H1 (cell line): ENCODE data around the gene PRKCD. TPM values are rescaled to one million over a fixed set of nuclear protein-coding genes. Genes with fewer than 3 reads are reported as not detected.
A peak's percentile ranks its signal among the peaks of the same experiment; 100 is the strongest.

ENCODE experiments used
- CTCF ChIA-PET: fragments of 300-600 bp; sonication (Branson Sonifier 250); formaldehyde crosslinking; loops from one replicate; lab custom pipeline; 2021; ENCODE audit not compliant: partially characterized antibody; lab: Charles Lee
- POLR2A ChIA-PET: fragments of 300-600 bp; sonication (Branson Sonifier 250); formaldehyde crosslinking; loops from one replicate; lab custom pipeline; 2021; ENCODE audit warnings: inconsistent platforms; ENCODE audit not compliant: partially characterized antibody; lab: Charles Lee
- DNase-seq, 2 experiments: peaks; one replicate each; pipeline versions ENCODE4 v3.0.0 to v3.0.0-alpha.2; 2010 to 2022; ENCODE audit warnings: low spot score in 2 of 2, low read depth in 1 of 2, mixed read lengths in 1 of 2
- FAIRE-seq: peaks from 2 replicates; lab custom pipeline; 2011; peaks lifted over from hg19 to GRCh38; lab: Jason Lieb, UNC
- H2AFZ ChIP-seq: 2 replicates; pipeline ENCODE4 v1.8.1; 2012; ENCODE audit warnings: low read length, inconsistent platforms
- H2AK5ac ChIP-seq: 2 replicates; pipeline ENCODE4 v1.6.1; 2013; ENCODE audit warnings: low read depth, low read length
- H2BK120ac ChIP-seq: replicated peaks from 2 replicates; pipeline ENCODE3; 2013; ENCODE audit warnings: low read depth, low read length, inconsistent platforms
- H2BK12ac ChIP-seq: 2 replicates; pipeline ENCODE4 v1.6.1; 2013; ENCODE audit warnings: low read depth, low read length
- H2BK15ac ChIP-seq: 2 replicates; pipeline ENCODE4 v1.6.1; 2013; ENCODE audit warnings: low read length
- H2BK20ac ChIP-seq: 2 replicates; pipeline ENCODE4 v1.6.1; 2013; ENCODE audit warnings: low read length
- H2BK5ac ChIP-seq: 2 replicates; pipeline ENCODE4 v1.6.1; 2013; ENCODE audit warnings: low read depth, low read length
- H3K14ac ChIP-seq: 2 replicates; pipeline ENCODE4 v1.6.1; 2013; ENCODE audit warnings: inconsistent platforms; ENCODE audit not compliant: insufficient read length
- H3K18ac ChIP-seq: 2 replicates; pipeline ENCODE4 v1.6.1; 2013; ENCODE audit warnings: low read length; ENCODE audit errors: extremely low read depth
- H3K23ac ChIP-seq: 2 replicates; pipeline ENCODE4 v1.6.1; 2013; ENCODE audit warnings: inconsistent platforms; ENCODE audit not compliant: insufficient read length
- H3K23me2 ChIP-seq: 2 replicates; pipeline ENCODE4 v1.6.1; 2013; ENCODE audit warnings: low read depth, low read length
- H3K27ac ChIP-seq: 2 replicates; pipeline ENCODE4 v1.6.1; 2011; ENCODE audit warnings: low read depth, low read length, inconsistent platforms
- H3K27me3 ChIP-seq, 4 experiments: replicated peaks in 1 of 4; 1 replicate in 1 of 4; 2 replicates in 3 of 4; pipeline versions ENCODE4 v1.6.1 to v1.8.1; 2011 to 2013; ENCODE audit warnings: low read length in 3 of 4, mild to moderate bottlenecking in 3 of 4, inconsistent platforms in 2 of 4, mixed read lengths in 2 of 4, moderate library complexity in 1 of 4; ENCODE audit not compliant: control insufficient read depth in 3 of 4, insufficient read depth in 3 of 4; ENCODE audit errors: extremely low read depth in 1 of 4
- H3K36me3 ChIP-seq, 4 experiments: 2 replicates each; pipeline versions ENCODE4 v1.6.1 to v1.8.1; 2011 to 2013; ENCODE audit warnings: mild to moderate bottlenecking in 4 of 4, low read length in 3 of 4, moderate library complexity in 2 of 4, control low read depth in 1 of 4, inconsistent platforms in 1 of 4; ENCODE audit not compliant: insufficient read depth in 4 of 4, control insufficient read depth in 2 of 4
- H3K4ac ChIP-seq: replicated peaks from 2 replicates; pipeline ENCODE3; 2013; ENCODE audit warnings: low read length, low read depth, mixed read lengths, inconsistent platforms; ENCODE audit not compliant: insufficient read length
- H3K4me1 ChIP-seq, 4 experiments: replicated peaks in 1 of 4; 1 replicate in 1 of 4; 2 replicates in 3 of 4; pipeline versions ENCODE4 v1.6.1 to v1.8.1; 2011 to 2013; ENCODE audit warnings: low read length in 3 of 4, inconsistent platforms in 2 of 4, mixed read lengths in 1 of 4; ENCODE audit not compliant: insufficient read depth in 4 of 4, control insufficient read depth in 3 of 4
- H3K4me2 ChIP-seq, 2 experiments: 2 replicates each; pipeline versions ENCODE4 v1.6.1 to v1.8.1; 2011 to 2013; ENCODE audit warnings: low read depth in 2 of 2, low read length in 2 of 2, control low read depth in 1 of 2, inconsistent platforms in 1 of 2, mild to moderate bottlenecking in 1 of 2; ENCODE audit not compliant: insufficient read depth in 1 of 2
- H3K4me3 ChIP-seq, 4 experiments: fragments of 200-600, 300-600 bp in 1 of 4; sonication (generic), shearing (Covaris generic), sonication (Bioruptor Twin) in 1 of 4; 2 replicates each; pipeline versions ENCODE4 v1.5.1 to v1.8.1; 2011 to 2016; ENCODE audit warnings: low read length in 4 of 4, low read depth in 3 of 4, control low read depth in 2 of 4, inconsistent platforms in 2 of 4, mild to moderate bottlenecking in 2 of 4, mixed read lengths in 1 of 4, moderate library complexity in 1 of 4; ENCODE audit not compliant: insufficient read depth in 2 of 4; ENCODE audit errors: extremely low read depth in 1 of 4
- H3K56ac ChIP-seq: replicated peaks from 2 replicates; pipeline ENCODE3; 2013; ENCODE audit warnings: low read depth, mild to moderate bottlenecking, mixed read lengths, low read length, inconsistent platforms; ENCODE audit not compliant: insufficient read length
- H3K79me1 ChIP-seq: 2 replicates; pipeline ENCODE4 v1.6.1; 2013; ENCODE audit warnings: low read depth, low read length, control low read depth
- H3K79me2 ChIP-seq, 2 experiments: 2 replicates each; pipeline versions ENCODE4 v1.6.1 to v1.8.1; 2012 to 2013; ENCODE audit warnings: low read length in 2 of 2, mild to moderate bottlenecking in 2 of 2, inconsistent platforms in 1 of 2; ENCODE audit not compliant: insufficient read depth in 2 of 2, control insufficient read depth in 1 of 2
- H3K9ac ChIP-seq, 4 experiments: replicated peaks in 1 of 4; 1 replicate in 1 of 4; 2 replicates in 3 of 4; pipeline versions ENCODE4 v1.6.1 to v1.8.1; 2011 to 2013; ENCODE audit warnings: low read depth in 3 of 4, low read length in 3 of 4, control low read depth in 2 of 4, mild to moderate bottlenecking in 2 of 4, moderate library complexity in 2 of 4, inconsistent platforms in 1 of 4; ENCODE audit errors: extremely low read depth in 1 of 4
- H3K9me3 ChIP-seq, 2 experiments: 2 replicates each; pipeline versions ENCODE4 v1.6.1 to v1.8.1; 2012 to 2013; ENCODE audit warnings: mild to moderate bottlenecking in 2 of 2, moderate library complexity in 2 of 2, control low read depth in 1 of 2, inconsistent platforms in 1 of 2, low read depth in 1 of 2, low read length in 1 of 2, mixed read lengths in 1 of 2; ENCODE audit not compliant: insufficient read depth in 2 of 2
- H4K20me1 ChIP-seq, 2 experiments: replicated peaks in 1 of 2; 2 replicates each; pipeline versions ENCODE3 to v1.8.1; 2011 to 2013; ENCODE audit warnings: inconsistent platforms in 2 of 2, low read length in 2 of 2, mild to moderate bottlenecking in 1 of 2; ENCODE audit not compliant: insufficient read depth in 2 of 2, control insufficient read depth in 1 of 2
- H4K5ac ChIP-seq: 2 replicates; pipeline ENCODE4 v1.6.1; 2013; ENCODE audit warnings: low read length, low read depth, mixed read lengths, inconsistent platforms; ENCODE audit not compliant: insufficient read length
- H4K8ac ChIP-seq: 2 replicates; pipeline ENCODE4 v1.8.0; 2013; ENCODE audit warnings: mild to moderate bottlenecking, moderate library complexity, low read length, inconsistent platforms; ENCODE audit not compliant: insufficient read depth; ENCODE audit errors: extremely low read depth
- H4K91ac ChIP-seq: replicated peaks from 2 replicates; pipeline ENCODE3; 2013; ENCODE audit warnings: low read length, mixed read lengths, inconsistent platforms; ENCODE audit not compliant: insufficient read length
- ATF3 ChIP-seq: IDR thresholded peaks from 2 replicates; pipeline ENCODE4 v1.6.1; 2011; ENCODE audit warnings: low read depth, mild to moderate bottlenecking, low read length; ENCODE audit not compliant: insufficient read depth
- CBX5 ChIP-seq: fragments of 300-800, 300-1000 bp; sonication (generic); IDR thresholded peaks from 2 replicates; pipeline ENCODE4 v1.7.1; 2016; ENCODE audit warnings: antibody characterized with exemption, low read length, low read depth
- WGBS, 2 experiments: shearing (Covaris generic) in 1 of 2; methylation state at CpG; one replicate each; pipeline versions ENCODE4 v1.1.6 to v1.1.7; 2013 to 2015; ENCODE audit warnings: low lambda C conversion rate in 2 of 2, mixed read lengths in 2 of 2, inconsistent platforms in 1 of 2, low coverage in 1 of 2, missing lambda C conversion rate in 1 of 2; ENCODE audit not compliant: insufficient replicate concordance in 2 of 2, insufficient coverage in 1 of 2, insufficient read length in 1 of 2; ENCODE audit errors: extremely low coverage in 1 of 2, missing lambda C conversion rate in 1 of 2; 5-methylcytosine and 5-hydroxymethylcytosine counted together
- polyA plus RNA-seq, 7 experiments: library from polyadenylated mRNA; depleted of rRNA in 3 of 7; stranded (reverse) in 5 of 7; unstranded in 2 of 7; fragments of >200 nt in 5 of 7; fragments of 200-250 nt in 2 of 7; gene quantifications; 1 replicate in 5 of 7; 2 replicates in 1 of 7; 4 replicates in 1 of 7; pipeline versions ENCODE4 v1.2.1 to v1.2.3, GENCODE V29; 2011 to 2013; ENCODE audit warnings: missing spikeins in 2 of 7, mixed read lengths in 2 of 7
- total RNA-seq: library from RNA; stranded (reverse); fragmentation: NEBNext Ultra II Directional; extraction: Animal tissue kit (Norgen Biotek cat#: 25700); gene quantifications from 2 replicates; pipeline ENCODE4 v1.2.1, GENCODE V29; 2021

PRKCD gene
- total and polyA plus RNA-seq, 2 of the 8 experiments (the other 6 are each of a cell fraction or from before 2014, with no cell fraction given) = 22.6 to 23.9 TPM

DNA sequence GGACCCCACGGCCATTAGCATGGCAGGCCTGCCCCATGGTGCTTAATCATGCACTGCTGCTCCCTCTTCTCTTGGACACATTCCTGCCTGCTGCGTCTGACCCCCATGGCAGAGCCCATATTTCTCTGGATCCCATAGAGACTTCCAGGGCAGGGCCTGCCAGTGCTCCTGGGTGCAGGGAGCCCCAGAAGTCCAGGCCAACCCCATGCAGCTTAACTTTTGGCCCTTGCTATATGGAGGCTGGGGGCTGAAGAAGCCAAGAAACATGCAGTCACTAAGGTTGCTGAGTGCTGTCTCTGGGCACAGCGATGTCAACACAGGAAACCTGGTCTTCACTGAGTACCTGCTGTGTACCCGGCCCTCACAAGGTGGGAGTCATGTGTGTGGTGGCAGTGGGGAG, 11.3 kb upstream of the PRKCD start:
- TF ChIP-seq ATF3 (no peak), CBX5 (no peak)
- no peak overlapping the region for H2BK15ac ChIP-seq
- POLR2A ChIA-PET = interaction anchor here (1.1 kb wide), 1 partner anchor 9 kb away, joined by 5 read pairs; no protein-coding TSS in a partner anchor
- no peaks in the 10 kb centered on the region for H3K36me3 ChIP-seq
- H3K4ac ChIP-seq = no peak overlapping the region
- DNase-seq = no peak
- no peak overlapping the region for H3K14ac ChIP-seq
- H2BK20ac ChIP-seq = no peak overlapping the region
- no peaks in the 10 kb centered on the region for H3K79me2 ChIP-seq
- no peaks in the 10 kb centered on the region for H3K23me2 ChIP-seq
- H2BK120ac ChIP-seq = no peak overlapping the region
- H3K4me3 ChIP-seq = no peak overlapping the region
- no peaks in the 10 kb centered on the region for H3K27me3 ChIP-seq
- no peak overlapping the region for H3K27ac ChIP-seq
- H2AK5ac ChIP-seq = no peak overlapping the region
- H3K9me3 ChIP-seq = no peaks in the 10 kb centered on the region
- no peak for FAIRE-seq
- H4K8ac ChIP-seq = no peak overlapping the region
- H4K5ac ChIP-seq = no peak overlapping the region
- H3K79me1 ChIP-seq = no peaks in the 10 kb centered on the region
- H4K20me1 ChIP-seq = no peaks in the 10 kb centered on the region
- H3K56ac ChIP-seq = no peak overlapping the region
- H2BK5ac ChIP-seq = peak overlapping the region; percentile 68; the same call in 1 of the 2 replicates
- H2BK12ac ChIP-seq = no peak overlapping the region; the same call in 1 of the 2 replicates
- CTCF ChIA-PET = interaction anchor here (0.6 to 1.6 kb wide), 7 partner anchors 10 to 104 kb away, joined by 3 to 5 read pairs (median 3); no protein-coding TSS in a partner anchor
- no peak overlapping the region for H2AFZ ChIP-seq
- 78% methylated on average over 4 of the region's 4 CpGs; no CpG with 5 or more reads in 1 of the 2 experiments for WGBS, 2 experiments
- no peak overlapping the region for H3K23ac ChIP-seq
- H3K4me2 ChIP-seq = no peak overlapping the region
- H4K91ac ChIP-seq = no peak overlapping the region
- no peak overlapping the region for H3K18ac ChIP-seq
- H3K4me1 ChIP-seq = no peaks in the 10 kb centered on the region
- no peak overlapping the region for H3K9ac ChIP-seq
